ENCODE measurements around the gene SDCCAG8.
"Not testable (repeated sequence)": the region's sequence is repeated elsewhere in the genome, so short reads cannot be mapped to it uniquely, and the experiment has no call there.

Gene SDCCAG8

DNA sequence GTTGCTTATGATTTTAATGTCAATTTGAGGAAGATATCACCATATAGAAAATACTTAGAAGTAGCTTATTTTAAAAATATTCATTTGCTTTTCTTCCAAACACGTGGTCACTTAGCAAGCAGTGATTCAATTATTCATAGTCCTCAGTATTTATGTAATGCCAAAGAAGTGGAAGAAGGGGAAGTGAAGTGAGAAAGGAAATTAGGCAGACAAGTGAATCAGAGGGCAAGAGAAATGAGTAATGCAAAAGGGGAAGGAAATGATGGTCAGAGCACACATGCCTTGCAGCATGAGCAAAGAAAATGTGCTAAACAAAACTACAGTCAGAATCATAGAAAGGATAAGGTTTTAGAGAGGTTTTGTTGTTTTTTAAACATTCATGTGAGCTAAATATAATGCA is 31.8 kb downstream of the SDCCAG8 start:
- DNase-seq, result peak; percentile 41

- DNase-seq, result no peak
These were observed 32.2 kb downstream of the SDCCAG8 start for GRCh38 chr1:243288062-243288461.

DNA sequence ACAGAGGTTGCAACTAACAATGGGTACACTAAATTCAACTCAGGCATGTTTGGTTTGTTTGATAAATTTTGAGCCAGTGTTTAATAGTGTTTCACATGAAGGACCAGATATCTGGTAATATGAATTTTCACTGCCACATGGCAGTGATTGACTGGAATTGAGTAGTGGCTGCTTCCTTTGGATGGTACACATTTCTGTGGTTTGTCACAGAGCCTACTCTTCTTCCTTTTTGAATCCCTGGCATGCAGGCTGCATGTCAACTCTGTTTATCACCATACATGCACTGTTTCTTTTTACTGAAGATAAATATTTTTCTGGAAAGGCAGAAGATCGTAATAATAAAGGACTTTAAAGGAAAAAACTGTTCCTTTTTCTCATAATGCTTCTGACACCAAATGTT is 35.5 kb downstream of the SDCCAG8 start:
- no peak for DNase-seq

GRCh38 chr1:243292117-243292516 is 36.3 kb downstream of the SDCCAG8 start:
- DNase-seq, result no peak

- DNase-seq, result no peak
These were observed 38.3 kb downstream of the SDCCAG8 start for GRCh38 chr1:243293941-243294722.

DNA sequence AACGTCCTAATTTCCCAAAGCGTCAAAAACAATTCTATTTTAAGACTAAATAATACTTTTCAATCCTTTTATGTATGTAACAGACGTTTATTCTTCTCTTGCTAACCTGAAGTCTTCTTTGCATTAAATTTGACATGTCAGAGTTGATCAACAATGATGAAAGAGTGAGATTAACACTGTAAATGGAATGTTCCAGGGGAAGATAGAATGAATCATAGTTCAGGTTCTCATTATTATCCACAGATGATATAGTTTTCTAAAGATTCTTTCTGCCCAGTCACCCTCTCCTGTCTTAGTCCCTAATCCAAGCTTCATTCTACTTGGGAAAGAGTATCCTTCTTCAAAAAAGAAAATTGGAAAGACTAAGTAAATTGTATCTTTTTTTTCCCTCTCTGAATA is 38.9 kb downstream of the SDCCAG8 start:
- no peak for DNase-seq

- DNase-seq, result no peak
These were observed 43.2 kb downstream of the SDCCAG8 start for GRCh38 chr1:243299069-243299468.

- no peak for DNase-seq
These were observed 45.2 kb downstream of the SDCCAG8 start for GRCh38 chr1:243301059-243301458.

DNA sequence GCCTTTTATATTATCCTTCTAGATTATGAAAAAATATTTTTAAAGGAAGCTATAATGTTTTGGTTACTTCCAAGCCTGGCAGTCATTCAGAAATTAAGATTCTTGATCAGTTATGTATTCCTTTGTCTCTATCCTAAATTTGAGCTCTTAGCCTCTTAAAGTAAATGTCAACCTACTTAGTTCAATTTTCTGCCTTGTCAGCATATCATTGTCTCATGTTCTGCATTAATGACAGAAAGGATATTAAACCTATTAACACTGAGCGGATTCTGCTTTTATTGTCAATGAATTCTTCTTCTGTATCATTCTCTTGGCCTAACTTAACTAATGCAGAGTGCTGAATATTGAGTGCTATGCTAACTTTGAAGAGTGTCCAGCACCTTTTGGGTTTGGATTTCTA is 56.0 kb downstream of the SDCCAG8 start:
- no peak for DNase-seq

GRCh38 chr1:243312952-243313634 is 57.3 kb downstream of the SDCCAG8 start:
- DNase-seq, result no peak

DNA sequence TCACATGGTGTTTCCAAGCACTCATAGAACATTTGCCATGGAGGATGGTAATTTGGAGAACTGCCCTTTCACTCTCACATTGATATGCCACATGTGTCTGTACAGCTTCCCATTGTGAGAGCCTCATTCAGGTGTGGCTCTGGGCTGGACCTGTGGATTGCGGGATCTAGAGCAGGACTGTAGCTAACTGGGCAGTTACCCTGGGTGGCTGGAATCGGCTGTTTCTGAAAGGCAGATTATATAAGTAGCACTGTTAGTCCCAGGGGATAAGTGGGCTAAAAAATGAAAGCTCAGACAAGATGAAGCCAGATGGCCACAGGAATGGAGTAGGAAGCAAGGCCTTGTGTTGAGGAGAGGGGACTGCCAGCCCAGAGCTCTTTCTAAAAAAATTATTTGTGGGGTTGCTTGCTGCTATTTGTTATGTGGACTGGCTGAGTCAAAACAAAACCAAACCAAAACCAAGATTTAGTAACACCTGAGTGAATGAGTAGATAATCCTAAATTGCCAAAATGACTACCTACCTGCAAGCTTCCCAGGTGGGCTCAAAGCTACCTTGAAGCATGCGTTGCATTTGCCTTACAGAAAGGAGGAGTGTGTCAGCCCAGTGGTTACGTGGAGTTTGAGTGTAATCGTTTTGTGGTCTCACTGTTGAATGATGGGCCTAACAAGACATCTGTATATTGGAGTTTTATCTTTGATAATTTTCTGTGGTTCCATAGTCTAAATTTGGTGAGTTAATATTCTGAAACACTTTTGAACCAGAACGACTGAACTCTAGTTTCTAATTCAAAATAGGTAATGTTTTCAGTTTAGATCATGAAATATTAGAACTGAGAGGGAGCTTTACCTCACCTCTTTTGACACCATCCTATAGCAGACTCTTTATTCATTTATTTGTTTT is 58.0 kb downstream of the SDCCAG8 start:
- no peak for DNase-seq

- DNase-seq, result no peak
These were observed 59.6 kb downstream of the SDCCAG8 start for GRCh38 chr1:243315455-243315854.

GRCh38 chr1:243315893-243316292 is 60.1 kb downstream of the SDCCAG8 start:
- no peak for DNase-seq

DNA sequence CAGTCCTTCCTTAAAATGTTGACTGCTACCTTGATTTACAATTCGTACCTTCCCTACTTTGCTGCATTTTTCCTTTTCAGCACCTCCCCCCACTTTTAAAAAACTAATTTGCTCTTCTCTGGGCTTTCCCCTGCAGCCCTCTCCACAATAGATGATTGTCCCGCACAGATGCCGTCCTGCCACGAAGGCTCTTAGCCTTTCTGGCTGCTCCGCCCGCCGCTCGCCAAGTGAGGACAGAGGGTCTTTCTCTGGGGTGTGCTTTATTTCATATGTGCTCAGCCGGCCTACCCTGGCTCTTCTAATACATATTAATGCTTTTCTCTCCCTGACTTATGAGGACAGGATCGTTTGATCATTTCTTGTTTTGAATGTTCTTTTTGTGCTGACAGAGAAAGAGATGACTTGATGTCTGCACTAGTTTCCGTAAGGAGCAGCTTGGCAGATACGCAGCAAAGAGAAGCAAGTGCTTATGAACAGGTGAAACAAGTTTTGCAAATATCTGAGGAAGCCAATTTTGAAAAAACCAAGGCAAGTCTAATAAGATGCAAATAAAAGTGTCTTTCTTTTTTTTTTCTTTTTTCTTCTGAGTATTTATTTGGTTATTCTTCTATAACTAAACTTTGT is 60.6 kb downstream of the SDCCAG8 start:
- DNase-seq, result no peak

GRCh38 chr1:243320224-243320623 is 64.4 kb downstream of the SDCCAG8 start:
- no peak for DNase-seq

DNA sequence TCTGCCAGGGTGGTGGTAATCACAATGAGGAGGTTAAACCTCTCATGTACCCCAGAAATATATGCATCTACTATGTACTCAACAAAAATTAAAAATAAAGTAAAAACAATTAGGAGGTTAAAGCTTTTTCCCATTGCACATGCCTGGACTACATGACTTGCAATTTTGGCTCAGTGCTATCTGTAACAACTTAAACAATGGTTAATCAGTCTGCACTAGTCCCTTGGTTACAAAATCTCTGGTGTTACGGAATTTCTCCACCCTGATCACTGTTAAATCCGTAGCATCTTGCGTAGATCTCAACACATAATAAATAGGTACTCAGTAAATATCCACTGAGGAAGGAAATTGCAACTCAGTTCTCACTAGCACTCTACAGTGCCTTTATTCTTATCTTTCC is 66.5 kb downstream of the SDCCAG8 start:
- DNase-seq, result no peak

DNA sequence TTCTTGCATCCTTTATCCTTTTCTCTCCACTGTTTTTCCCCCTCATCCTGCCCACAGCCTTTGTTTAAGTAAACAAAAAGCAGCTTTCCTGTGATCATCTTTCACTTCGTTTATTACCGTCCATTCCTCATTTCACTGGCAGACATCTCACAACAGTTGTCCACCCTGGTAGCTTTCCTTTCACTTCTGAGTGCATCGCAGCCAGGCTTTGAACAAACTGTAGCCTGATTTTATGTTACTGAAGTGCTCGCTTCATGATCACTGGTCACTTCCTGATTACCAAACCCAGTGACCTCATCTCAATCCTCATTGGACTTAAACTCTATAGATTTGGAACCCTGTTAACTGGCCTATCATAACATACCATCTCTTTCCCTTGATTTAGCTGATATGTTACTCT is 67.7 kb downstream of the SDCCAG8 start:
- DNase-seq, result no peak

- DNase-seq, result peak; percentile 49
These were observed 69.6 kb downstream of the SDCCAG8 start for GRCh38 chr1:243325305-243325890.

- no peak for DNase-seq
These were observed 76.6 kb downstream of the SDCCAG8 start for GRCh38 chr1:243332440-243332839.

GRCh38 chr1:243335292-243335691 is 79.5 kb downstream of the SDCCAG8 start:
- DNase-seq, result no peak

DNA sequence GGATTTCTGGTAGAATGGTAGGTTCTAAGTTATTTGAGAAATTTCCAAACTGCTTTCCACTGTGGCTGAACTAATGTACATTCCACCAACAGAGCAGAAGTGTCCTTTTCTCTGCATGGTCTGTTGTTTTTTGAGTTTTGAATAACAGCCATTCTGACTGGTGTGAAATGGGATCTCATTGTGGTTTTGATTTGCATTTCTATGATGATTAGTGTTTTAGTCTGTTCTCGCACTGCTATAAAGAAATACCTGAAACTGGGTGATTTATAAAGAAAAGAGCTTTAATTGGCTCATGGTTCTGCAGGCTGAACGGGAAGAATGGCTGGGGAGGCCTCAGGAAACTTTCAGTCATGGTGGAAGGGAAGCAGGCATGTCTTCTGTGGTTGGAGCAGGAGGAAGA is 80.3 kb downstream of the SDCCAG8 start:
- no peak for DNase-seq

DNA sequence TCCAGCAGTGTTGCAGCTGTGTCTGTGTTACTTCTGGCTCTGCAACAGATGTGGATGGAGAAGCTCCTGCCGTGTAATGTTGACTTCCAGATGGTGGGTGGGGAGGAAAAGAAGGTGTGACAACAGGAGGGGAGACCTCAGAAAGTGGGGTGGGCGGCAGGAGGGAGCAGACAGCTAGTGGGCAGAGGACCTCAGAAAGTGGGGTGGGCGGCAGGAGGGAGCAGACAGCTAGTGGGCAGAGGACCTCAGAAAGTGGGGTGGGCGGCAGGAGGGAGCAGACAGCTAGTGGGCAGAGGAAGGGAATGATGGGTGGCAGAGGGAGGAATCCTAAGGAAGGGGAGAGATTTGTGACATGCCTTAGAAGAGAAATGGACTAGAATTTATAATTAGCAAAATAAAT is 83.0 kb downstream of the SDCCAG8 start:
- DNase-seq, result not testable (repeated sequence)

- no peak for DNase-seq
These were observed 85.2 kb downstream of the SDCCAG8 start for GRCh38 chr1:243341074-243341473.
